Left cardiac atrium (tissue), 4 donors: Measurements from ENCODE around the gene TYMP. TPM values are rescaled to one million over a fixed set of nuclear protein-coding genes. Genes with fewer than 3 reads are reported as not detected.

Source experiments
- ATAC-seq, 2 donors: fragments of 200-7000 bp; cut with Tn5 transposase; one replicate each; pipeline ENCODE4 v1.9.1; 2020; ENCODE audit warnings: mild to moderate bottlenecking in 2 of 2, moderate library complexity in 2 of 2
- DNase-seq: peaks from one replicate; pipeline ENCODE4 v3.0.0-alpha.2; 2020
- intact Hi-C, 2 donors: fragments of 100-400 bp; cut with DNase I; formaldehyde crosslinking; loops; one replicate each; pipeline versions ENCODE4 v1.14.1 to v1.15.1; 2022 to 2023
- long read RNA-seq: library from polyadenylated mRNA; unstranded; transcript quantifications from one replicate; pipeline ENCODE4 v2.0.0, GENCODE V29; 2021
- total RNA-seq, 2 donors: library from RNA; stranded (reverse); fragmentation: NEBNext Ultra II Directional; extraction: Animal tissue kit (Norgen Biotek cat#: 25700); gene quantifications; one replicate each; pipeline ENCODE4 v1.2.1, GENCODE V29; 2021
- donor health status: DM: no; HTN: yes; CAD: no.
- donor health status: DM: no; HTN: yes; CAD: no; lungs with severe emphysema.
- donor health status: DM: yes; HTN: yes; CAD: no.
- donor health status: Dilated cardiomyopathy.

Gene TYMP
- total RNA-seq: 10 to 100 TPM; 27.9 to 67.1 TPM
- long read RNA-seq, transcript TYMP-201 (10 exons, 1,630 nt): major isoform, 11 of 36 reads
- long read RNA-seq, transcript TYMP-202 (10 exons, 1,614 nt): minor isoform, 5 of 36 reads
- long read RNA-seq, partial matches to known transcripts: 3 of 36 reads
- long read RNA-seq, other reads (novel, unspliced or antisense): 11 of 36 reads

- ATAC-seq (peak; percentile 32 to 44), DNase-seq (peak; percentile 92)
- intact Hi-C loops: no loop called here
These were observed at the start of gene TYMP for GRCh38 chr22:50529897-50530579. Gene TYMP, minus strand, starts transcription at chr22:50530012. Its CDS starts 303 bp downstream, at chr22:50529709.

- DNase-seq (no peak), ATAC-seq (no peak)
- intact Hi-C loops: no loop called here
These were observed 49.0 kb upstream of the TYMP start for GRCh38 chr22:50578776-50579310.

GRCh38 chr22:50577987-50578775 is 48.4 kb upstream of the TYMP start, which contains the start of gene CPT1B:
Gene CPT1B, minus strand, starts transcription at chr22:50578427. Its CDS starts 512 bp downstream, at chr22:50577915.
- intact Hi-C loops: no loop called here
- ATAC-seq: peak in 1 of 2 donors; percentile 6

DNA sequence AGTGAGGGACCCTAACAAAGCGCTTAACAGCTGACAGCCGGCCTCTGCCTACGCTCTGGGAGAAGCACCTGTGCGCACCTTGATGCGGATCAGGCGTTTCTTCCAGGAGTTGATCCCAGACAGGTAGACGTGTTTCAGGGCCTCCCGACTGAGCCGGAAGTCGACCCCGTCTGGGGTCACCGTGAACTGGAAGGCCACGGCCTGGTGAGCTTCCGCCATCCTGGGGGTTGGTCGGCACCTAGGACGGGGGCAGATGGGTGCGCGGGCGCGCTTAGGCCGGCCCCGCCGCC is 47.8 kb upstream of the TYMP start:
- ATAC-seq (no peak), DNase-seq (no peak)
- intact Hi-C loops: no loop called here

More at GRCh38 chr22:50577987-50578775, 48.4 kb upstream of the TYMP start, which contains the start of gene CPT1B:
- peak; percentile 64 for DNase-seq

DNA sequence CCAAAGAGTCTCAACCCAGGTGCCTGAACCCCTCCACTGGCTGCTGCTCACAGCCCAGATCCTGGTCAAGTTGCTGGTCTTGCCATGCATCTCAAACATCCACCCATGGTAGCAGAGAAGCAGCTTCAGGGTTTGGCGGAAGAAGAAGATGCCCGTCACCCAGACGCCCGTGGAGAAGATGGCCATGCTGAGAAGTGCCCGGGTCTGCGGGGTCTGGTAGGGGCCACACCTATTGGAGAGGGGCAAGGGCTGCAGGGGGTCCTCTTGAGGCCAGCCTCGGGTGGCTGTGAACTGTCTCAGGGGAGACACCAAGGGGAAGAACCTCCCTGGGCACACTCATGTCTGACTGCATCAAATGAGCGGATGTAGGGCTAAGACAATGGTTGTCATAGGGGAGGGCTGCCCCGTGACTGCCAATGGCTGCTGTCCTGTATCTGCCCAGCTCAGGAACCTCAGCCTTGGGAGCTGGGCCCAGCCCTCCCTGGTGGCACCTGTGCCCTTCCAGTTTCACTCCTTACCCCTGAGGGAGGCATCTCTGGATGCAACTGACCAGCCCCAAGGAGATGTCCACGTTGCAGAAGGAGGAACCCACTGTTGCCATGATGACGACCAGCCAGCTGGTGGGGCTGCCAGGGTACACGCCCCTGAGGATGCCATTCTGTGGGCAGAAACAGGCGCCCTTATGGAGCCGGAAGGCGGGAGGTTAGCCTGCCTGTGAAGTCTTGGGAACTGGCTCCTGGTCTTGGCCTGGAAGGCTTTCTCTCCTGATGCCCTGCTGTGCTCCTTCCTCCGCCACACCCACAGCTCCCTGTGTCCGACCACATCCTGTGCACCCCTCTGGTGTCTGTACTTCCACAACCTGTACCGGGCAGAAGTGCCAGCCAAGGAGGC is 47.2 kb upstream of the TYMP start:
- no peak for ATAC-seq
- intact Hi-C loops: no loop called here
- DNase-seq: no peak

GRCh38 chr22:50576070-50576469 is 46.3 kb upstream of the TYMP start:
- ATAC-seq (no peak), DNase-seq (no peak)
- intact Hi-C loops: no loop called here

DNA sequence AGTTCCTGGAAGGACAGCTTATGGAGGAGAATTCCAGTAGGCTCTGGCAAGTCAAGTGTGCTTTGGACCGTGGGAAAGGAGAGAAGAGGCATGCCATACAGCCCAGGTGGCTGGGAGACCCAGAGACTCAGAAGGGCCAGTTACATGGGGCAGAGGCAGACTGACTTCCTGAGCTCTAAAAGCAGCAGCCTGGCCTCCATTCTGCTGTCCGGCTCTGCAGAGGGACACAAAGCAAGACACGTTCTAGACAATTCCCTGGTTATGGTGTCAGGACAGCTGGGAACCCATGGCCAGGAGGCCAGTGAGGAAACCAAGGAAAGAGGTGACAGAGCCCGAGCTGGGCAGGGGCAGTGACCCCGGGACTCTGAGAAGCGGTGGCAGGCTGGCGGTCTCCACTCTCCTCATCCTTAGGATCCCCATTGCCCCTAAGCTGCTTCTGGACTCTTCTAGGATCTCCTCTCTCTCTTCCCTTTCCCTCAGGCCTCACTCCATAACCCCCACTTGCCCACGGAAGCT is 45.7 kb upstream of the TYMP start:
- no peak for DNase-seq
- ATAC-seq: no peak
- intact Hi-C loops: no loop called here

DNA sequence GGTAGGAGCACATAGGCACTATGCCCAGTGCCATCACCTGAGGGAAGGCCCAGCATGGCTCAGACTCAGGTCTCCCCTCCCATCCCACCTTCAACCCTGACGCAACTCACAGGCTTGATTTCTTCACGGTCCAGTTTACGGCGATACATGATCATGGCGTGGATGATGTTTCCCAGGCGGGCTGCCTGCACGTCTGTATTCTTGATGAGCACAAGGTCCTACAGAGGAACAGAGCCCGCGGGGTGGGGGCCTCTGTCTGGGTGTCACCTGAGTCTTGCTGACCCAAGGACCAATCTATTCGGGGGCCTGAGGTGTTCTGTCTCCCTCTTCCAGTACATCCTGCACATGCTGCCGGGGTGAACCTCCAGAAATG is 44.6 kb upstream of the TYMP start:
- ATAC-seq (no peak), DNase-seq (no peak)
- intact Hi-C loops: no loop called here

DNA sequence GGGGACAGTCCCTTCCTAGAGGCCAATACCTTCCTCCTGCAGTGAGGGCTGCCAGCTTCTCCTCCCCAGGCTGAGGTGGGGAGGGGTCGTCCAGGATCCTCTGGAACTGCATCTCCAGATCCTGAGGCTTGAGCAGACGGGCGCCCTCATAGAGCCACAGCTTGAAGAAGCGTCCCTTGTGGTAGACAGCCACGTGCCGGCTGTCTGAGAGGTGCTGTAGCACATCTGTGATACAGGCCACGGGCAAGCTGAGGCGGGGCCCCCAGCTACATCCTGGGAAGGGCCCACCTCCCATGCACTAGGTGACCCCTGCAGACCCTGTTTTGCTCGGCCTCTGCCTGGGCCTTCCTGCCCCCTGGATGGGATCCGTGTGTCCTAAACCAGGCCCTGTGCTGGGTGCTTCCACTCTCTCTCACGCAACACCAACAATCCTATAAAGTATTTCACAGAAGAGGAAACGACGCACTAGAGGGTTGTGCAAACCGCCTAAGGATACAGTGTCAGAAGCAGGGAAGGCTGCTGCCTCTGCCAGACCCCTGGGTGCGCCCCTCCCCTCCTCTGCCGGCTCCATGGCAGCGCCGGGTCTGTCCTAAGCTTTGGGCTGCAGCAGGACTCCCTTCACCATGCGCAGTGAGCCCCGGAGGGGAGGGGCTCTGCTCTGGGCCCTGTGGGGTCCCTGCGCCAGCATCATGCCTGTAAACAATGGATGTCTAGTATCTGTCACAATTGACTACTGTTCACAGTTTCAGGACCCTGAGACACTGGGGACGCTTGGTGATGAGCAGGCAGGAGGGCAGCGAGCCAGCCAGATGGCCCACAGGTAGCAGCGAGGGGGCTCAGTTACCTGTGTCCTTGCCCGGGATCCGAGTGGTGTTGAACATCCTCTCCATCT is 43.9 kb upstream of the TYMP start:
- ATAC-seq: no peak
- no peak for DNase-seq

DNA sequence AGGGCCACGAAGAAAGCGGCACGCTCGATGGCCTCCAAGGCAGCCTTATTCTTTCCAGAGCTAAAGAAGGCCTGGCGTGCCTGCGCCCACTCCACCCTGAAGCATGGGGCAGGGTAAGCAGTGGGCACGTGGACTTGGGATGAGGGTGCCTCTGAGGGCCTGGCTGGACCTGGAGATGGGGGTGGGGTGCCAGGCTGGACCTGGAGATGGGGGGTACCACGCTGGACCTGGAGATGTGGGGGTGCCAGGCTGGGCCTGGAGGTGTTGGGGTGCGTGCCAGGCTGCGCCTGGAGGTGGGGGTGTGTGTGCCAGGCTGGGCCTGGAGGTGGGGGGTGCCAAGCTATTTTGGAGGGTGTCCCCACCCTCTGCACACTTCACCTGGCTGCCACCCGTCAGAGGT is 43.2 kb upstream of the TYMP start:
- intact Hi-C loops: no loop called here
- ATAC-seq: no peak
- no peak for DNase-seq

More for the DNA sequence above, 43.9 kb upstream of the TYMP start:
- intact Hi-C loops: no loop called here

DNA sequence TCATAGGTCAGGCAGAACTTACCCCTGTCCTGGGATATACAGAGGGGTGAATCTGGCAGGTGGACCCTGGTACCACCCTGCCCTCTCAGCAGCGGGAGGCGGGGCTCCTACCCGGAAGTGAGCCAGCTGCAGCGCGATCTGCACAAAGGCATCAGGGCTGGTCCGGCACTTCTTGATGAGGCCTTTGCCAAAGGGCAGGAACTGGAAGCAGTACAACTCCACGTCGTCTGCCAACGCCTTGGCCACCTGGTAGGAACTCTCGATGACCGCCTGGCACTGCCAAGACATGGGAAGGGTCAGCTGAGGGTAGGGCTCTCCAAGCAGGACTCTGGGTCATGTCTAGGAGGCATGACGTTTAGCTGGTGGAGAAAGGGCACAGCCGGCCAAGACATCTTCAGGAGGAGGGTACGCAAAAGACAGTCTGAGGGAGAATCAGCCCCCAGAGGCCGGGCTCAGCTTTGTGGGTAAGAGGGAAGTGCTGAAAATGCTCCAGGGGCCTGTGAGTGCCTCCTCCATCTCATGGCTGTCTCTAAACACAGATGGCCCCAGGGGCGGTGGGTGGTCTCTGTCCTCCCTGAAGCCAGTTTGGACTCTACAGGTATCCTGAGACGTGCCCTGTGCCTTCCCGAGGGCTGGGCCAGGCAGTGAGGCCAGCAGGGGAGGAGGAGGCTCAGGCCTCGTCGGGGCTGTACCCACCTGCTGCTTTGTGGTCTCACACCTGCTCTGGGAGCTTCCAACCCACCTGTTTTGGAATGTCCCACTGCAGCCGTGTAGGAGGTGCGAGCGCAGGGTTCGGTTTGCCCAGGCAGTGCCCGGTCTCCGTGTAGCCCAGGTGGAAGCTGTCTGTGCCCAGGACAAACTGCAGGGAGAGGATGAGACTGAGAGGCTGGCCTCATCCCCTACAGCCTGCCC is 41.7 kb upstream of the TYMP start:
- peak in 1 of 2 donors; percentile 64 for ATAC-seq
- intact Hi-C loops: no loop called here
- no peak for DNase-seq

DNA sequence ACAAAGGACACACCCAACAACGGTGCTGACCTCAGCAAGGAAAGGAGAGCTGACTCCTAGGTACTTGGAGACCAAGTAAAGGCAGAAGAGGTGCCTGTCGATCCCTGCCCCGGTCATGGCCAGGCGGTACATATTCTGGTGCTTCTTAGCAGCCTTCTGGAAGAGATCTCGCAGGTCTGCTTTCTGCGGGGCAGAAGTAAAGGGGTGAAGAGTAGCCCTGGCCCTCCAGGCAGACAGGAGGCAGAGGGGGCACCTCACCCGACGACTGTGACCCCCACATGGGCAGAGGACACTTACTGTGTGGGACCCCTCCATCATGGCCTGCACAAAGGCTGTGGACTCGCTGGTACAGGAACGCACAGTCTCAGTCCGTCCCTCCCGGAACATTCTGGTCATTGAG is 41.0 kb upstream of the TYMP start:
- DNase-seq (no peak), ATAC-seq (no peak)
- intact Hi-C loops: no loop called here

DNA sequence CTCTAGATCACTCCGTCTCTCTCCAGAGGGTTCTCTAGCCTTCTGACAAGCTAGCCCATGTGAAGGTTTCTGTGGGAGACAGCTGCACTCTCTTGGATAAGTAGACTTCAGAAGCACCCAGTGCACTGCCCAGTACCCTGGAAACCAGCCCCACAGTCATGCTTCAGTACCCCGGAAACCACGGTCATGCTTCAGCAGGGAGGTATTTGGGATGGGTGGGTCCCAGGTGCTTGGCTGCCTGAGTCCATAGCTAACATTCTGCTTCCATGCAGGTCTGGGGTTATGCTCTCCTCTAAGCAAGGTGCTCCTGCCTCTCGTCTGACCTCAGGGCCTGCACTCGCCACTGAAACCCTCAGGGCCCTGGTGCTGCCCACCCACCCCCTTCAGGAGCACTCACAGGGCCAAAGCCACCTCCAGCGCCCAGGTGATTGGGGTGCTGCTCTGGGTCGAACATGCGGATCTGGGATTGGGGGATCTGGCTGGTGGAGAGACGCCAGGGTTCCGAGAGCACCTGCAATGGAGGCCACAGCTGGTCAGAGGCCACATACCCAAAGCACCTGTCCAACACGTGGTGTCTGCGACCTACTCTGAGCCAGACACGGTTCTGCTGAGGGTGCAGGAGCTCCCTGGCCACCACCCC is 40.2 kb upstream of the TYMP start:
- DNase-seq (no peak), ATAC-seq (no peak)
- intact Hi-C loops: no loop called here

GRCh38 chr22:50569041-50569459 is 39.2 kb upstream of the TYMP start:
- DNase-seq: no peak
- no peak for ATAC-seq
- intact Hi-C loops: no loop called here

GRCh38 chr22:50568626-50569025 is 38.8 kb upstream of the TYMP start:
- DNase-seq (no peak), ATAC-seq (no peak)
- intact Hi-C loops: no loop called here

- DNase-seq: no peak
- intact Hi-C loops: no loop called here
- no peak for ATAC-seq
These were observed 38.0 kb upstream of the TYMP start for GRCh38 chr22:50567721-50568252.
